ENCODE measurements around the gene IDE. TPM values are rescaled to one million over a fixed set of nuclear protein-coding genes. Genes with fewer than 3 reads are reported as not detected.

IDE gene
- total and polyA plus RNA-seq, 9 of the 15 experiments (the other 6 are each of a cell fraction or from before 2014, with no cell fraction given), result 10.2 to 50.6 (median 33.2) TPM

DNA sequence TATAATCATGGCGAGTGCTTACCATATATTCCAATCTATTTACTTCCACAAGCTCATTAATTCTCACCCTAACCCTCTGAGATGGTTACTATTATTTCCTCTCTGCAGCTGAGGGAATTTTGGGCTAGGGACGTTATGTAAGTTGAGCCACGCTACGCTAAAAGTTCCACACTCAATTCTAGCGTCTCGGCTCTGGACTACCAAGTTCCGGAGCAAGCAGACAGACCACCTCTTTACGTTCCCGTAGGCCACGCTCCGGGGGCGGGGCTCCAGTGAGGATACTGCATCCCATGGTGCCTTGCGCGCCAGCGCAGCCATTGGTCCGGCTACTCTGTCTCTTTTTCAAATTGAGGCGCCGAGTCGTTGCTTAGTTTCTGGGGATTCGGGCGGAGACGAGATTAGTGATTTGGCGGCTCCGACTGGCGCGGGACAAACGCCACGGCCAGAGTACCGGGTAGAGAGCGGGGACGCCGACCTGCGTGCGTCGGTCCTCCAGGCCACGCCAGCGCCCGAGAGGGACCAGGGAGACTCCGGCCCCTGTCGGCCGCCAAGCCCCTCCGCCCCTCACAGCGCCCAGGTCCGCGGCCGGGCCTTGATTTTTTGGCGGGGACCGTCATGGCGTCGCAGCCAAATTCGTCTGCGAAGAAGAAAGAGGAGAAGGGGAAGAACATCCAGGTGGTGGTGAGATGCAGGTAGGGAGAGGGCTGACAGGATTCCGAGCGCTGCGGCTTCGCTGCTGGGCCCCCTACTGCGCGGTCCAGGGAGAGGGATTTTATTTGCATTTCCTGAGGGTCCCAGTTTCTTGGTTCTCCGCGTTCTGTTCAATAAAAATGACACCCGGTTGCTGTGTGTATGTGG is 19.1 kb upstream of the IDE start, which contains the start of gene KIF11 (continued):
- TF ChIP-seq ZNF24 (IDR thresholded peaks at IDR 0.05) (0 out of 2 replicates have a peak, but pooled peaks have one; percentile 31), CHD2 (IDR thresholded peaks at IDR 0.05; ENCODE audit: low read depth, low read length) (no peak), ZNF707 (CRISPR knock-in tag; conservative IDR thresholded peaks at IDR 0.05) (no peak), CREB1 (IDR thresholded peaks at IDR 0.05) (0 out of 2 replicates have a peak, but pooled peaks have one; percentile 32), CREB1 (CRISPR knock-in tag; IDR thresholded peaks at IDR 0.05) (peak; percentile 40; the same call in 1 of the 2 replicates), ZNF263 (CRISPR knock-in tag; IDR thresholded peaks at IDR 0.05; ENCODE audit: borderline replicate concordance) (no peak), NFRKB (IDR thresholded peaks at IDR 0.05; ENCODE audit: low read depth) (no peak; the same call in 1 of the 2 replicates), TRIM28 (IDR thresholded peaks at IDR 0.05) (no peak), SOX6 (IDR thresholded peaks at IDR 0.05) (peak; percentile 21; the same call in 1 of the 2 replicates), FOXK2 (conservative IDR thresholded peaks at IDR 0.05 in 1 of 2, IDR thresholded peaks at IDR 0.05 in 1 of 2; ENCODE audit: low read depth in 2 of 2) (no peak), POLR2G (IDR thresholded peaks at IDR 0.05; ENCODE audit: low read depth, low read length) (peak; percentile 95), MYBL2 (IDR thresholded peaks at IDR 0.05; ENCODE audit: low read depth) (peak; percentile 97), MYBL2 (CRISPR knock-in tag; IDR thresholded peaks at IDR 0.05; ENCODE audit: borderline replicate concordance) (peak; percentile 93; the same call in 1 of the 2 replicates), EP300 (IDR thresholded peaks at IDR 0.05; ENCODE audit: low read length) (peak; percentile 8; the same call in 1 of the 2 replicates)
- TF ChIP-seq, protein P1, sequence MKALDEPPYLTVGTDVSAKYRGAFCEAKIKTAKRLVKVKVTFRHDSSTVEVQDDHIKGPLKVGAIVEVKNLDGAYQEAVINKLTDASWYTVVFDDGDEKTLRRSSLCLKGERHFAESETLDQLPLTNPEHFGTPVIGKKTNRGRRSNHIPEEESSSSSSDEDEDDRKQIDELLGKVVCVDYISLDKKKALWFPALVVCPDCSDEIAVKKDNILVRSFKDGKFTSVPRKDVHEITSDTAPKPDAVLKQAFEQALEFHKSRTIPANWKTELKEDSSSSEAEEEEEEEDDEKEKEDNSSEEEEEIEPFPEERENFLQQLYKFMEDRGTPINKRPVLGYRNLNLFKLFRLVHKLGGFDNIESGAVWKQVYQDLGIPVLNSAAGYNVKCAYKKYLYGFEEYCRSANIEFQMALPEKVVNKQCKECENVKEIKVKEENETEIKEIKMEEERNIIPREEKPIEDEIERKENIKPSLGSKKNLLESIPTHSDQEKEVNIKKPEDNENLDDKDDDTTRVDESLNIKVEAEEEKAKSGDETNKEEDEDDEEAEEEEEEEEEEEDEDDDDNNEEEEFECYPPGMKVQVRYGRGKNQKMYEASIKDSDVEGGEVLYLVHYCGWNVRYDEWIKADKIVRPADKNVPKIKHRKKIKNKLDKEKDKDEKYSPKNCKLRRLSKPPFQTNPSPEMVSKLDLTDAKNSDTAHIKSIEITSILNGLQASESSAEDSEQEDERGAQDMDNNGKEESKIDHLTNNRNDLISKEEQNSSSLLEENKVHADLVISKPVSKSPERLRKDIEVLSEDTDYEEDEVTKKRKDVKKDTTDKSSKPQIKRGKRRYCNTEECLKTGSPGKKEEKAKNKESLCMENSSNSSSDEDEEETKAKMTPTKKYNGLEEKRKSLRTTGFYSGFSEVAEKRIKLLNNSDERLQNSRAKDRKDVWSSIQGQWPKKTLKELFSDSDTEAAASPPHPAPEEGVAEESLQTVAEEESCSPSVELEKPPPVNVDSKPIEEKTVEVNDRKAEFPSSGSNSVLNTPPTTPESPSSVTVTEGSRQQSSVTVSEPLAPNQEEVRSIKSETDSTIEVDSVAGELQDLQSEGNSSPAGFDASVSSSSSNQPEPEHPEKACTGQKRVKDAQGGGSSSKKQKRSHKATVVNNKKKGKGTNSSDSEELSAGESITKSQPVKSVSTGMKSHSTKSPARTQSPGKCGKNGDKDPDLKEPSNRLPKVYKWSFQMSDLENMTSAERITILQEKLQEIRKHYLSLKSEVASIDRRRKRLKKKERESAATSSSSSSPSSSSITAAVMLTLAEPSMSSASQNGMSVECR (CRISPR knock-in tag; IDR thresholded peaks at IDR 0.05), result peak; percentile 75
- TF ChIP-seq, protein P2, sequence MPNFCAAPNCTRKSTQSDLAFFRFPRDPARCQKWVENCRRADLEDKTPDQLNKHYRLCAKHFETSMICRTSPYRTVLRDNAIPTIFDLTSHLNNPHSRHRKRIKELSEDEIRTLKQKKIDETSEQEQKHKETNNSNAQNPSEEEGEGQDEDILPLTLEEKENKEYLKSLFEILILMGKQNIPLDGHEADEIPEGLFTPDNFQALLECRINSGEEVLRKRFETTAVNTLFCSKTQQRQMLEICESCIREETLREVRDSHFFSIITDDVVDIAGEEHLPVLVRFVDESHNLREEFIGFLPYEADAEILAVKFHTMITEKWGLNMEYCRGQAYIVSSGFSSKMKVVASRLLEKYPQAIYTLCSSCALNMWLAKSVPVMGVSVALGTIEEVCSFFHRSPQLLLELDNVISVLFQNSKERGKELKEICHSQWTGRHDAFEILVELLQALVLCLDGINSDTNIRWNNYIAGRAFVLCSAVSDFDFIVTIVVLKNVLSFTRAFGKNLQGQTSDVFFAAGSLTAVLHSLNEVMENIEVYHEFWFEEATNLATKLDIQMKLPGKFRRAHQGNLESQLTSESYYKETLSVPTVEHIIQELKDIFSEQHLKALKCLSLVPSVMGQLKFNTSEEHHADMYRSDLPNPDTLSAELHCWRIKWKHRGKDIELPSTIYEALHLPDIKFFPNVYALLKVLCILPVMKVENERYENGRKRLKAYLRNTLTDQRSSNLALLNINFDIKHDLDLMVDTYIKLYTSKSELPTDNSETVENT (CRISPR knock-in tag; IDR thresholded peaks at IDR 0.05), result 0 out of 2 replicates have a peak, but pooled peaks have one; percentile 37
- TF ChIP-seq, protein P3, sequence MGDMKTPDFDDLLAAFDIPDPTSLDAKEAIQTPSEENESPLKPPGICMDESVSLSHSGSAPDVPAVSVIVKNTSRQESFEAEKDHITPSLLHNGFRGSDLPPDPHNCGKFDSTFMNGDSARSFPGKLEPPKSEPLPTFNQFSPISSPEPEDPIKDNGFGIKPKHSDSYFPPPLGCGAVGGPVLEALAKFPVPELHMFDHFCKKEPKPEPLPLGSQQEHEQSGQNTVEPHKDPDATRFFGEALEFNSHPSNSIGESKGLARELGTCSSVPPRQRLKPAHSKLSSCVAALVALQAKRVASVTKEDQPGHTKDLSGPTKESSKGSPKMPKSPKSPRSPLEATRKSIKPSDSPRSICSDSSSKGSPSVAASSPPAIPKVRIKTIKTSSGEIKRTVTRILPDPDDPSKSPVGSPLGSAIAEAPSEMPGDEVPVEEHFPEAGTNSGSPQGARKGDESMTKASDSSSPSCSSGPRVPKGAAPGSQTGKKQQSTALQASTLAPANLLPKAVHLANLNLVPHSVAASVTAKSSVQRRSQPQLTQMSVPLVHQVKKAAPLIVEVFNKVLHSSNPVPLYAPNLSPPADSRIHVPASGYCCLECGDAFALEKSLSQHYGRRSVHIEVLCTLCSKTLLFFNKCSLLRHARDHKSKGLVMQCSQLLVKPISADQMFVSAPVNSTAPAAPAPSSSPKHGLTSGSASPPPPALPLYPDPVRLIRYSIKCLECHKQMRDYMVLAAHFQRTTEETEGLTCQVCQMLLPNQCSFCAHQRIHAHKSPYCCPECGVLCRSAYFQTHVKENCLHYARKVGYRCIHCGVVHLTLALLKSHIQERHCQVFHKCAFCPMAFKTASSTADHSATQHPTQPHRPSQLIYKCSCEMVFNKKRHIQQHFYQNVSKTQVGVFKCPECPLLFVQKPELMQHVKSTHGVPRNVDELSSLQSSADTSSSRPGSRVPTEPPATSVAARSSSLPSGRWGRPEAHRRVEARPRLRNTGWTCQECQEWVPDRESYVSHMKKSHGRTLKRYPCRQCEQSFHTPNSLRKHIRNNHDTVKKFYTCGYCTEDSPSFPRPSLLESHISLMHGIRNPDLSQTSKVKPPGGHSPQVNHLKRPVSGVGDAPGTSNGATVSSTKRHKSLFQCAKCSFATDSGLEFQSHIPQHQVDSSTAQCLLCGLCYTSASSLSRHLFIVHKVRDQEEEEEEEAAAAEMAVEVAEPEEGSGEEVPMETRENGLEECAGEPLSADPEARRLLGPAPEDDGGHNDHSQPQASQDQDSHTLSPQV (IDR thresholded peaks at IDR 0.05), result no peak

All from K562 (cell line).